Lower leg skin (tissue), 4 donors: ENCODE results near the gene GARIN5B. TPM values are rescaled to one million over a fixed set of nuclear protein-coding genes. Genes with fewer than 3 reads are reported as not detected.

Experiments used
- DNase-seq, 2 donors: peaks; one replicate each; pipeline ENCODE4 v3.0.0-alpha.2; 2019; ENCODE audit warnings: low spot score in 2 of 2
- H3K4me3 ChIP-seq: fragments of 200-600 bp; sonication (generic); 2 replicates; pipeline ENCODE4 v1.5.1; 2017; ENCODE audit warnings: mild to moderate bottlenecking, low read depth; ENCODE audit not compliant: poor library complexity, severe bottlenecking
- POLR2A ChIP-seq, 2 donors: fragments of 450-650 bp; IDR thresholded peaks; one replicate each; pipeline ENCODE4 v1.6.1; 2016 to 2017; ENCODE audit warnings: antibody characterized with exemption in 2 of 2, mild to moderate bottlenecking in 1 of 2, moderate library complexity in 1 of 2
- WGBS, 2 donors: methylation state at CpG; one replicate each; pipeline ENCODE4 v1.1.5; 2018; 5-methylcytosine and 5-hydroxymethylcytosine counted together
- intact Hi-C: fragments of 100-400 bp; cut with DNase I; formaldehyde crosslinking; loops from one replicate; pipeline ENCODE4 v1.15.0; 2023; ENCODE audit warnings: low total_unique reads
- total RNA-seq, 4 donors: library from RNA; depleted of rRNA; stranded (reverse); fragments of >200 nt; gene quantifications; one replicate each; pipeline ENCODE4 v1.1.0, GENCODE V29; 2016
- TF ChIP-seq, protein P1 (sequence below), 3 donors: fragments of 450-650 bp; IDR thresholded peaks; one replicate each; pipeline ENCODE4 v1.5.1; 2016; ENCODE audit warnings: antibody characterized with exemption in 3 of 3, mild to moderate bottlenecking in 3 of 3, moderate library complexity in 2 of 3

GARIN5B gene
- total RNA-seq, 4 donors from 2014 or later, result not detected

DNA sequence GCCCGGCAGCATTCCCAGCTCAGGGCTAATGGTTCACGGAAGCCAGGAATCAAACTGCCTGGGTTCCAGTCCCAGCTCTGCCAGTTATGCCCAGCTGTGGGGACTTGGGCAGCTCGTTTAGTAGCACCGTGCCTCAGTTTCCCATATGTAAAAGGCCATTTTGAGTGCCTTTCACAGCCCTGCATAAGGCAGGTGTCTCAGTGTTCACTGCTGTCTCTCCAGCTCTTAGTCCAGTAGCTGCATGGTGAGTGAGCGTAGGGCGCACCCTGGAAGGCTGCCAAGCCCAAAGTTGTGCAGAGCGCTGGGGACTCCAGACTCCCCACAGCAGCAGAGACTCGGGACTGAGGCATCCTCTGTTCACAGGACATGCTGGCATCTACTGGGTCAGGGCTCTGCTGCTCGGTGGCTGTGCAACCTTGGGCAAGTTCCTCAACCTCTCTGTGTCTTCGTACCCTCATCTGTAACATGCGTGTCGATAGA, 28.2 kb upstream of the GARIN5B start:
- no peak overlapping the region for H3K4me3 ChIP-seq
- DNase-seq, result no peak
- intact Hi-C loops, result no loop called here
- 76 to 83% methylated on average over 10 to 12 of the region's 12 CpGs for WGBS, 2 donors
- TF ChIP-seq POLR2A (IDR thresholded peaks at IDR 0.05), result no peak
- TF ChIP-seq, protein P1, sequence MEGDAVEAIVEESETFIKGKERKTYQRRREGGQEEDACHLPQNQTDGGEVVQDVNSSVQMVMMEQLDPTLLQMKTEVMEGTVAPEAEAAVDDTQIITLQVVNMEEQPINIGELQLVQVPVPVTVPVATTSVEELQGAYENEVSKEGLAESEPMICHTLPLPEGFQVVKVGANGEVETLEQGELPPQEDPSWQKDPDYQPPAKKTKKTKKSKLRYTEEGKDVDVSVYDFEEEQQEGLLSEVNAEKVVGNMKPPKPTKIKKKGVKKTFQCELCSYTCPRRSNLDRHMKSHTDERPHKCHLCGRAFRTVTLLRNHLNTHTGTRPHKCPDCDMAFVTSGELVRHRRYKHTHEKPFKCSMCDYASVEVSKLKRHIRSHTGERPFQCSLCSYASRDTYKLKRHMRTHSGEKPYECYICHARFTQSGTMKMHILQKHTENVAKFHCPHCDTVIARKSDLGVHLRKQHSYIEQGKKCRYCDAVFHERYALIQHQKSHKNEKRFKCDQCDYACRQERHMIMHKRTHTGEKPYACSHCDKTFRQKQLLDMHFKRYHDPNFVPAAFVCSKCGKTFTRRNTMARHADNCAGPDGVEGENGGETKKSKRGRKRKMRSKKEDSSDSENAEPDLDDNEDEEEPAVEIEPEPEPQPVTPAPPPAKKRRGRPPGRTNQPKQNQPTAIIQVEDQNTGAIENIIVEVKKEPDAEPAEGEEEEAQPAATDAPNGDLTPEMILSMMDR (IDR thresholded peaks at IDR 0.05), result no peak

DNA sequence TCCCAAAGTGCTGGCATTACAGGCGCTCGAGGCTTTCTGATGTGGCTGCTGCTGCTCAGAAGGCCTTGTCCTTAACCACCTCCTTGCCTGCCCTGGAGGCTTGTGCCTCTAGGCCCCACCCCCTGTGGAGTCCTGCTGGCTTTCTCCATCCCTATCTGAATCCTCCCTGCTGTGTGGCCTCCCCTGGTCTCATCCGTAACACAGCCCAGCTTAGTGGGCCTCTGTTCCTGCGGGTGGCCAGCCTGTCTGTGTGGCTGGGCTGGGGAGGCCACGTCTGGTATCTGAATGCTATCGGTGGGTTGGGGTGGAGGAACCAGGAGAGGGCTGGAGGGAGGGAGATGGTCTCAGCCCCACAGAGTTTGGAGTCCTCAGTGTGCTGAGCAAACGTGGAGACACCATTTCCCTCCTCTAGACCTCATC, 27.4 kb upstream of the GARIN5B start:
- H3K4me3 ChIP-seq, result no peak overlapping the region
- 75 to 78% methylated on average over 7 of the region's 7 CpGs for WGBS, 2 donors
- intact Hi-C loops, result no loop called here
- no peak for DNase-seq
- no peak for TF ChIP-seq POLR2A (IDR thresholded peaks at IDR 0.05)
- TF ChIP-seq, protein P1 (IDR thresholded peaks at IDR 0.05), result no peak

DNA sequence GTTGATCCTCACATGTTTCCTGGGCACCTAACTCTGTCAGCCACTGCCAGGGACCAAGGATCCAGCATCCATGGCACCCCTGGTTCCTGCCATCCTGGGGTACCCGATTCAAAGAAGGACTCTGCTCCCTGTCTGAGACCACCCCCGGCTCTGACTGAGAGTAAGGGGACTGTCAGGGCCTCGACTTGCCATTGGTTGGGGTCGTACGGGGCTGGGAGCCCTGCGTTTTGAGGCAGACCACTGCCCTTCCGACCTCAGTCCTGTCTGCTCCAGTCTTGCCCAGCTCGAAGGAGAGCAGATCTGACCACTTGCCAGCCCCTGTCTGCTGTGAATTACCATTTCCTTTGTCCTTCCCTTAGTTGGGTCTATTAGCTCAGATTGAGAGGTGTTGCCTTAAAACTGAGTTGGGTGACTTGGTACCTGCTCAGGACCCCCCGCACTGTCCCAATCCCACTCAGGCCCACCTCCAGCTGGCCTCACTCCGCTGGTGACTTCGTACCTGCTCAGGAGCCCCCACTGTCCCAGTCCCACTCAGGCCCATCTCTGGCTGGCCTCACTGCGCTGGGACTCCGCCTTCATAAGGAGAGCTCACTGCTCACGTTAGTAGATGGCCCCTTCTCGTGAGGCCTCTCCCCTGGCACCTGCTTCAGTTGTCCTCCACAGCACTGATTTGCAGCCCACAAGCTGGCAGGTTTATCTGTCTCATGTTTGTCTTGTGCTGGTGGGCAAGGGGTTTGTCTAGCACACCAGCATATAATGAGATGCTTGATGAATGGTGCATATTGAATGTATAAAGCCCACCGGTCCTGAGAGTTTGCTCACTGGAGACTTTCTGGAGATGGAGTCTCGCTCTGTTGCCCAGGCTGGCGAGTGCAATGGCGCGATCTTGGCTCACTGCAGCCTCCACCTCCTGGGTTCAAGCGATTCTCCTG, 26.6 kb upstream of the GARIN5B start:
- no peak for DNase-seq
- intact Hi-C loops, result no loop called here
- no peak overlapping the region for H3K4me3 ChIP-seq
- TF ChIP-seq, protein P1 (IDR thresholded peaks at IDR 0.05), result no peak
- no peak for TF ChIP-seq POLR2A (IDR thresholded peaks at IDR 0.05)
- 81 to 86% methylated on average over 20 to 21 of the region's 21 CpGs for WGBS, 2 donors

- no peak for DNase-seq
- WGBS, 2 donors, result 74 to 80% methylated on average over 13 to 24 of the region's 24 CpGs
- intact Hi-C loops, result no loop called here
- no peak overlapping the region for H3K4me3 ChIP-seq
- TF ChIP-seq, protein P1 (IDR thresholded peaks at IDR 0.05), result no peak
- no peak for TF ChIP-seq POLR2A (IDR thresholded peaks at IDR 0.05)
These were observed 24.9 kb upstream of the GARIN5B start for GRCh38 chr19:55387736-55388497.

DNA sequence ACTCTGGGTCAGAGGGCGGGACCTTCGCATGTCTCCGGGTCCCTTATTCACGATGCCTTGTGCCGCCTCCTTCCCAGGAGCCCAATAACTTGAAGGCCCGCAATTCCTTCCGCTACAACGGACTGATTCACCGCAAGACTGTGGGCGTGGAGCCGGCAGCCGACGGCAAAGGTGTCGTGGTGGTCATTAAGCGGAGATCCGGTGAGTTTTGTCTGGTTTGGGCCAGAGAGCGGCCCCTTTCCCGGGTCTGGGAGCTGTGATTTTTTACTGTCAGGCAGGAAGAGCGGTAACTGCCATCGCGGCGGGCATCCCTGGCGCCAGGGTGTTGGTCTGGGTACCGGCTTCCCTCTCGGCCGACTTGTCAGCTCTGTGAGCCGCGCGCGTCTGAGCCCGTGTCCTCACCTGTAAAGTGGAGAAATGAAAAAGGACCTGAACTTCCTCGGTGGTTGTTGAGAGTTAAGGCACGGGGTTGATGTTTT, 23.5 kb upstream of the GARIN5B start:
- TF ChIP-seq, protein P1 (IDR thresholded peaks at IDR 0.05), result no peak
- TF ChIP-seq POLR2A (IDR thresholded peaks at IDR 0.05), result no peak
- 1 to 3% methylated on average over 18 to 33 of the region's 33 CpGs for WGBS, 2 donors
- peak overlapping the region; percentile 77 for H3K4me3 ChIP-seq
- intact Hi-C loops, result no loop called here
- no peak for DNase-seq
